HCT116 (cell line): Measurements from ENCODE around the gene SH2D3C. TPM values are rescaled to one million over a fixed set of nuclear protein-coding genes. Genes with fewer than 3 reads are reported as not detected.

ENCODE experiments used
- ATAC-seq: fragments of 200-7000 bp; cut with Tn5 transposase; 2 replicates; pipeline ENCODE4 v1.9.1; 2020; ENCODE audit warnings: mild to moderate bottlenecking, moderate library complexity
- BruUV-seq: library from RNA; stranded (reverse); fragments of 400-500 nt; replicated peaks from 2 replicates; lab custom pipeline; 2021; lab: Mats Ljungman, UMichigan
- CTCF ChIA-PET: fragments of 300-600 bp; sonication (Branson Sonifier 250); formaldehyde crosslinking; loops from one replicate; lab custom pipeline; 2021; ENCODE audit warnings: antibody characterized with exemption; lab: Charles Lee
- POLR2A ChIA-PET: fragments of 300-600, 350-600 bp; sonication (Branson Sonifier 250); formaldehyde crosslinking; loops from one replicate; lab custom pipeline; 2021; ENCODE audit warnings: antibody characterized with exemption; lab: Charles Lee
- RAD21 ChIA-PET, 2 experiments: fragments of 300-600 bp; sonication (Branson Sonifier 250); formaldehyde crosslinking; loops; one replicate each; lab custom pipeline; 2023; ENCODE audit warnings: low total read pairs in 2 of 2; ENCODE audit not compliant: uncharacterized antibody in 2 of 2, unreplicated experiment in 2 of 2, low non-redundant PET in 1 of 2; lab: Charles Lee
- DNase-seq: peaks from one replicate; pipeline ENCODE4 v3.0.0-alpha.2; 2010; ENCODE audit warnings: low read depth, low spot score
- H2AFZ ChIP-seq: fragments of 200-600 bp; shearing (Covaris generic), sonication (generic); 2 replicates; pipeline ENCODE4 v1.6.1; 2017; ENCODE audit warnings: low read depth, mixed run types, mixed read lengths, antibody characterized with exemption, low read length; ENCODE audit not compliant: poor library complexity, severe bottlenecking
- H3K27ac ChIP-seq: 2 replicates; pipeline ENCODE4 v1.5.1; 2012; ENCODE audit warnings: low read depth, low read length
- H3K27me3 ChIP-seq: fragments of 200-600 bp; sonication (generic); 2 replicates; pipeline ENCODE4 v1.6.1; 2016; ENCODE audit warnings: mixed run types, low read length, mixed read lengths; ENCODE audit not compliant: insufficient read depth
- H3K36me3 ChIP-seq, 2 experiments: fragments of 200-500 bp in 1 of 2; fragments of 200-600 bp in 1 of 2; sonication (Bioruptor generic) in 1 of 2; sonication (generic) in 1 of 2; 2 replicates each; pipeline versions ENCODE4 v1.5.1 to v1.6.1; 2014 to 2016; ENCODE audit warnings: low read length in 2 of 2, inconsistent platforms in 1 of 2, mixed read lengths in 1 of 2, mixed run types in 1 of 2; ENCODE audit not compliant: insufficient read depth in 2 of 2, control insufficient read depth in 1 of 2
- H3K4me1 ChIP-seq, 2 experiments: fragments of 200-600 bp in 1 of 2; sonication (generic) in 1 of 2; 2 replicates each; pipeline versions ENCODE4 v1.5.1 to v1.6.1; 2012 to 2017; ENCODE audit warnings: low read length in 2 of 2, inconsistent platforms in 1 of 2, mild to moderate bottlenecking in 1 of 2, mixed read lengths in 1 of 2, mixed run types in 1 of 2, moderate library complexity in 1 of 2; ENCODE audit not compliant: insufficient read depth in 2 of 2, control insufficient read depth in 1 of 2
- H3K4me2 ChIP-seq: fragments of 200-600 bp; sonication (generic); 2 replicates; pipeline ENCODE4 v1.6.1; 2017; ENCODE audit warnings: mixed run types, low read length, mixed read lengths
- H3K4me3 ChIP-seq, 2 experiments: fragments of 200-600 bp in 1 of 2; sonication (generic) in 1 of 2; replicated peaks in 1 of 2; 2 replicates each; pipeline ENCODE4 v1.5.1; 2011 to 2016; ENCODE audit warnings: low read length in 2 of 2, control low read depth in 1 of 2, low read depth in 1 of 2, mild to moderate bottlenecking in 1 of 2, mixed read lengths in 1 of 2, mixed run types in 1 of 2
- H3K79me2 ChIP-seq: fragments of 200-600 bp; sonication (generic); 2 replicates; pipeline ENCODE4 v1.6.1; 2017; ENCODE audit warnings: mild to moderate bottlenecking, mixed run types, low read length, moderate library complexity, mixed read lengths; ENCODE audit not compliant: insufficient read depth
- H3K9ac ChIP-seq: fragments of 200-600 bp; sonication (generic); 2 replicates; pipeline ENCODE4 v1.6.1; 2016; ENCODE audit warnings: low read length, mixed read lengths
- H3K9me2 ChIP-seq: fragments of 200-600 bp; sonication (generic), shearing (Covaris generic); 2 replicates; pipeline ENCODE4 v1.6.1; 2017; ENCODE audit warnings: mixed run types, mild to moderate bottlenecking, moderate library complexity; ENCODE audit not compliant: insufficient read depth
- H3K9me3 ChIP-seq, 2 experiments: fragments of 200-500 bp in 1 of 2; fragments of 200-600 bp in 1 of 2; sonication (Bioruptor generic) in 1 of 2; sonication (generic) in 1 of 2; 2 replicates each; pipeline ENCODE4 v1.6.1; 2014 to 2017; ENCODE audit warnings: low read length in 2 of 2, mixed read lengths in 2 of 2, inconsistent platforms in 1 of 2, low read depth in 1 of 2, mild to moderate bottlenecking in 1 of 2, mixed run types in 1 of 2, moderate library complexity in 1 of 2; ENCODE audit not compliant: control insufficient read depth in 1 of 2, insufficient read depth in 1 of 2
- H4K20me1 ChIP-seq: fragments of 200-600 bp; sonication (generic), shearing (Covaris generic); 2 replicates; pipeline ENCODE4 v1.6.1; 2017; ENCODE audit warnings: mixed run types, mild to moderate bottlenecking, moderate library complexity; ENCODE audit not compliant: insufficient read depth
- CBX3 ChIP-seq: IDR thresholded peaks from 2 replicates; pipeline ENCODE4 v1.6.1; 2012; ENCODE audit warnings: low read depth
- CEBPB ChIP-seq: IDR thresholded peaks from 2 replicates; pipeline ENCODE4 v1.6.1; 2012; ENCODE audit warnings: low read depth
- EGR1 ChIP-seq: IDR thresholded peaks from 2 replicates; pipeline ENCODE4 v1.6.1; 2012; ENCODE audit warnings: low read depth
- ELF1 ChIP-seq: IDR thresholded peaks from 2 replicates; pipeline ENCODE4 v1.6.1; 2012; ENCODE audit warnings: low read depth, borderline replicate concordance
- EZH2 ChIP-seq: fragments of 200-600 bp; sonication (generic); IDR thresholded peaks from 2 replicates; pipeline ENCODE4 v1.6.1; 2017; ENCODE audit warnings: antibody characterized with exemption, mixed run types
- EZH2phosphoT487 ChIP-seq: fragments of 200-600 bp; IDR thresholded peaks from 2 replicates; pipeline ENCODE4 v1.6.1; 2018; ENCODE audit warnings: antibody characterized with exemption, borderline replicate concordance
- FOSL1 ChIP-seq: IDR thresholded peaks from 2 replicates; pipeline ENCODE4 v1.6.1; 2012; ENCODE audit warnings: low read depth
- JUND ChIP-seq: IDR thresholded peaks from 2 replicates; pipeline ENCODE4 v1.6.1; 2012
- MAX ChIP-seq: IDR thresholded peaks from 2 replicates; pipeline ENCODE4 v1.6.1; 2012
- POLR2AphosphoS5 ChIP-seq: IDR thresholded peaks from 2 replicates; pipeline ENCODE4 v1.6.1; 2011; ENCODE audit warnings: mild to moderate bottlenecking, low read depth, low read length, moderate library complexity
- RAD21 ChIP-seq: IDR thresholded peaks from 2 replicates; pipeline ENCODE4 v1.6.1; 2012; ENCODE audit warnings: low read depth, mild to moderate bottlenecking
- REST ChIP-seq: IDR thresholded peaks from 2 replicates; pipeline ENCODE4 v1.6.1; 2012; ENCODE audit warnings: low read depth
- SIN3A ChIP-seq: IDR thresholded peaks from 2 replicates; pipeline ENCODE4 v1.6.1; 2012; ENCODE audit warnings: low read depth
- SP1 ChIP-seq: IDR thresholded peaks from 2 replicates; pipeline ENCODE4 v1.6.1; 2012; ENCODE audit warnings: low read depth
- SRF ChIP-seq: IDR thresholded peaks from 2 replicates; pipeline ENCODE4 v1.6.1; 2012; ENCODE audit warnings: low read depth
- TCF7L2 ChIP-seq: IDR thresholded peaks from 2 replicates; pipeline ENCODE4 v1.7.0; 2011; ENCODE audit warnings: borderline replicate concordance, inconsistent platforms; ENCODE audit not compliant: insufficient read depth, insufficient read length; ENCODE audit errors: extremely low read depth
- ZBTB33 ChIP-seq: IDR thresholded peaks from 2 replicates; pipeline ENCODE4 v1.6.1; 2011; ENCODE audit warnings: mild to moderate bottlenecking, low read length, moderate library complexity; ENCODE audit not compliant: insufficient replicate concordance; ENCODE audit errors: extremely low read depth
- ZFX ChIP-seq: fragments of 450-650 bp; IDR thresholded peaks from 2 replicates; pipeline ENCODE4 v1.6.1; 2017
- ZNF274 ChIP-seq: fragments of 200-500 bp; sonication (Bioruptor generic); IDR thresholded peaks from 2 replicates; pipeline ENCODE4 v1.6.1; 2014; ENCODE audit warnings: mild to moderate bottlenecking, low read depth, low read length, inconsistent platforms
- intact Hi-C: fragments of 100-400 bp; cut with micrococcal nuclease; formaldehyde crosslinking; loops from 2 replicates; pipeline ENCODE4 v1.10.0; 2022
- total RNA-seq: library from RNA; stranded (reverse); gene quantifications from one replicate; pipeline ENCODE4 v1.2.1, GENCODE V29; 2021; ENCODE audit not compliant: unreplicated experiment

Gene SH2D3C
- total RNA-seq, 1 experiment from 2014 or later, result 1.3 TPM

- TF ChIP-seq JUND (no peak), RAD21 (no peak), TCF7L2 (no peak)
Measured at GRCh38 chr9:127767410-127767809, 11.1 kb downstream of the SH2D3C start (continued).

GRCh38 chr9:127765418-127765817, 13.0 kb downstream of the SH2D3C start:
- H3K9me2 ChIP-seq, result no peaks in the 10 kb centered on the region
- BruUV-seq, result no TSS peak
- H3K27me3 ChIP-seq, result no peaks in the 10 kb centered on the region; the same call in 1 of the 2 replicates
- no peak overlapping the region for H3K27ac ChIP-seq
- H3K9me3 ChIP-seq, result no peaks in the 10 kb centered on the region
- CTCF ChIA-PET, result interaction anchor here (0.9 kb wide), 1 partner anchor 104 kb away, joined by 3 read pairs; no protein-coding TSS in a partner anchor
- no peak overlapping the region for H3K4me3 ChIP-seq
- no peaks in the 10 kb centered on the region for H3K79me2 ChIP-seq
- no peak for DNase-seq
- no peak overlapping the region for H2AFZ ChIP-seq
- H3K4me2 ChIP-seq, result no peak overlapping the region
- intact Hi-C loops, result no loop called here
- RAD21 ChIA-PET, result no interaction called here
- ATAC-seq, result no peak
- H3K36me3 ChIP-seq, result no peaks in the 10 kb centered on the region
- POLR2A ChIA-PET, result no interaction called here
- TF ChIP-seq ZFX (no peak), SIN3A (no peak), ZBTB33 (no peak), JUND (no peak), TCF7L2 (no peak), CEBPB (no peak), EZH2phosphoT487 (no peak), POLR2AphosphoS5 (no peak), ZNF274 (no peak), EZH2 (no peak), ELF1 (no peak), SRF (no peak), FOSL1 (no peak), RAD21 (no peak), REST (no peak), CBX3 (no peak), EGR1 (no peak), MAX (no peak), SP1 (no peak)
- peaks cover 3 to 6% of the 10 kb centered on the region in 2 experiments; a peak in 3 of 4 replicates for H3K4me1 ChIP-seq
- H4K20me1 ChIP-seq, result no peaks in the 10 kb centered on the region
- no peak overlapping the region for H3K9ac ChIP-seq
